Choroid plexus epithelial cell (primary cell): ENCODE results near the gene C1orf159.

Experiments used
- DNase-seq: peaks from one replicate; pipeline ENCODE4 v3.0.0-alpha.2; 2010; ENCODE audit warnings: low read depth
- H3K4me3 ChIP-seq: 2 replicates; pipeline ENCODE4 v1.5.1; 2011; ENCODE audit warnings: low read depth, mild to moderate bottlenecking, control low read depth, low read length, moderate library complexity
- CTCF ChIP-seq: conservative IDR thresholded peaks from 2 replicates; pipeline ENCODE4 v1.5.1; 2011; ENCODE audit warnings: low read depth, mild to moderate bottlenecking, control low read depth, inconsistent platforms, low read length, moderate library complexity

C1orf159 gene

GRCh38 chr1:1115136-1115785 is 628 bp downstream of the C1orf159 start:
- peak; percentile 7 for DNase-seq
- peak overlapping the region; percentile 80 for H3K4me3 ChIP-seq
- TF ChIP-seq CTCF = no peak

- DNase-seq = no peak
- H3K4me3 ChIP-seq = no peak overlapping the region
- TF ChIP-seq CTCF = no peak
Measured at GRCh38 chr1:1114431-1114830, 1.5 kb downstream of the C1orf159 start.

- no peak for TF ChIP-seq CTCF
Measured at GRCh38 chr1:1112237-1112985, 3.5 kb downstream of the C1orf159 start.

GRCh38 chr1:1111516-1112236 is 4.2 kb downstream of the C1orf159 start:
- no peak for TF ChIP-seq CTCF
- H3K4me3 ChIP-seq = no peak overlapping the region
- DNase-seq = no peak

More at GRCh38 chr1:1112237-1112985, 3.5 kb downstream of the C1orf159 start:
- H3K4me3 ChIP-seq = no peak overlapping the region
- no peak for DNase-seq

GRCh38 chr1:1110561-1110971 is 5.3 kb downstream of the C1orf159 start:
- H3K4me3 ChIP-seq = no peak overlapping the region
- no peak for TF ChIP-seq CTCF
- DNase-seq = no peak

- TF ChIP-seq CTCF = no peak
- no peak for DNase-seq
Measured at GRCh38 chr1:1109743-1110142, 6.1 kb downstream of the C1orf159 start.

More at GRCh38 chr1:1109743-1110142, 6.1 kb downstream of the C1orf159 start:
- no peak overlapping the region for H3K4me3 ChIP-seq
